Endometrial microvascular endothelial cells (primary cell): ENCODE results near the gene MKX. TPM values are rescaled to one million over a fixed set of nuclear protein-coding genes. Genes with fewer than 3 reads are reported as not detected.

Source experiments
- in situ Hi-C: cut with HindIII; loops from 2 replicates; pipeline ENCODE4 v1.10.0; 2017; ENCODE audit warnings: low sequenced_read_pairs, low pct_unique_long_range_greater_than_20kb; ENCODE audit errors: inconsistent ontology term
- total RNA-seq: library from RNA; depleted of rRNA; stranded (reverse); fragments of >200 nt; gene quantifications from one replicate; pipeline ENCODE4 v1.2.3, GENCODE V29; 2015; ENCODE audit errors: inconsistent ontology term

The MKX gene
- total RNA-seq, 1 donor from 2014 or later = not detected

- in situ Hi-C loops = no loop called here
Observed at GRCh38 chr10:27626890-27627289, 118.7 kb downstream of the MKX start.

- in situ Hi-C loops = no loop called here
Observed at GRCh38 chr10:27625452-27626211, 120.0 kb downstream of the MKX start.

- in situ Hi-C loops = no loop called here
Observed at GRCh38 chr10:27624941-27625340, 120.7 kb downstream of the MKX start.

Other genes starting within 250 kb of the MKX start
- 43.2 TPM for gene RAB18, start 241.5 kb downstream of the MKX start, total RNA-seq